ENCODE results near the gene FAM72D. TPM values are rescaled to one million over a fixed set of nuclear protein-coding genes. Genes with fewer than 3 reads are reported as not detected.
"Not testable (repeated sequence)": the region's sequence is repeated elsewhere in the genome, so short reads cannot be mapped to it uniquely, and the experiment has no call there.

Gene FAM72D
- total RNA-seq, 1 donor from 2014 or later, result 2.1 TPM

DNA sequence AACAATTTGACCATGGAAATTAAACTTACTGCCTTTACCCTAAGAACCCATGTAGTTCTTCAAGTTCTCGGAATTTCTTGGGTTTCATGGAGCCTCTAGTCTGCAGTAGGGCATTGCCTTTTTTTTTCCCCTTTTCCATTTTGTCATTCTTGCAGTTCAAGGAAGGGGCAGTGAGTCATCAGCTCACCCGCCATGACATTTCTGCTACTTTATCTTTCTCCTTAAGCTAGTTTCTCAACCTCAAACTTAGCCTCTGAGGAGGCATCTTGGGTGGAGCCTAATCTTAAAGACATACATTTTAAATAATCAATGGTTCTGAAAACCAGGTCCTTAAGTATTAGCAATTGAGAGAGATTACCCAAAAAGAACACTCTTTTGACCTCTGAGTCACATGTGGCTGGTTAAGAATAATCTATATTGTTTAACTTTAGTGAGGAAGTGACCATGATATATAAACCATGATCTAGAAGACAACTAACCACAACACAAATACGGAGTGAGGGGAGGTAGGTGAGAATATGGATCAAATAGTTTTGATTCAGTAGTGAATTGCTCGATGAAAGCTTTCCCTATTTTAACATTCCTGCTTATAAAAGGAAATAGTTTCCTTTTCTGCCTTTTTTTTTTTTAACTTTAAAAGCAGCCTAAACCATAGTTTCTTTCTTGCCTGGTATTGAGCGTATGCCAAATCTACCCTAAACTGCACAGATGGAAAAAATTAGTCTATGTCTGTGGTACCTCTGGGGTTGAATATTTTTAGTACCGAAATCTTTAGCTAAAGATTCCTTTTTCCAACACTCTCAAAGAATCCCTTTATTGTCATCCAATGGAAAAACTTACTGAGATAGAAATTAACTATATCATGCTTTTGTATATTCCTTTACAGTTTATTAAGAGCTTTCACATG, 20.1 kb downstream of the FAM72D start:
- not testable (repeated sequence) for H3K4me3 ChIP-seq (ENCODE audit: low read depth, low read length); H3K27me3 ChIP-seq (ENCODE audit: control insufficient read depth, insufficient read depth, low read length); DNase-seq (ENCODE audit: low read depth); H3K36me3 ChIP-seq (ENCODE audit: control insufficient read depth, insufficient read depth, low read length)

DNA sequence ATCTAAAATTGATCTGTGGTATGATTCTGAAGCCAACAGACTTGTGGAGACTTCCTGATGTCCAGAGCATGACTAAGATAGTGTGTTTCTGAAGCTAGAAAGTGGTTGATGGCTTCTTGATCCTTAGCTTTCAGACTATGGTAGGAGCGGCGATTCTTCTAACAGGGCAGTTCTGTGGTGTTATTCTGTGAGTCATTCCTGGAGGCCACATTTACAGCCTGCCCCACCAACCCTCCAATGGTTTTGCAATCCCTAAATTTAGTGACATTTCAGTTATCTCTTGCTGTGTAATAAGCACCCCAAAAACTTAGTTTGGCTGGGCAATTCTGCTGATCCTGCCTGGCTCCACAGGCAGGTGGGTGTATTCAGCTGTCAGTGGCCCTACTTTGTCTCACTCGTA, 24.1 kb downstream of the FAM72D start:
- not testable (repeated sequence) for H3K36me3 ChIP-seq (ENCODE audit: control insufficient read depth, insufficient read depth, low read length); H3K4me3 ChIP-seq (ENCODE audit: low read depth, low read length); DNase-seq (ENCODE audit: low read depth); H3K27me3 ChIP-seq (ENCODE audit: control insufficient read depth, insufficient read depth, low read length)

DNA sequence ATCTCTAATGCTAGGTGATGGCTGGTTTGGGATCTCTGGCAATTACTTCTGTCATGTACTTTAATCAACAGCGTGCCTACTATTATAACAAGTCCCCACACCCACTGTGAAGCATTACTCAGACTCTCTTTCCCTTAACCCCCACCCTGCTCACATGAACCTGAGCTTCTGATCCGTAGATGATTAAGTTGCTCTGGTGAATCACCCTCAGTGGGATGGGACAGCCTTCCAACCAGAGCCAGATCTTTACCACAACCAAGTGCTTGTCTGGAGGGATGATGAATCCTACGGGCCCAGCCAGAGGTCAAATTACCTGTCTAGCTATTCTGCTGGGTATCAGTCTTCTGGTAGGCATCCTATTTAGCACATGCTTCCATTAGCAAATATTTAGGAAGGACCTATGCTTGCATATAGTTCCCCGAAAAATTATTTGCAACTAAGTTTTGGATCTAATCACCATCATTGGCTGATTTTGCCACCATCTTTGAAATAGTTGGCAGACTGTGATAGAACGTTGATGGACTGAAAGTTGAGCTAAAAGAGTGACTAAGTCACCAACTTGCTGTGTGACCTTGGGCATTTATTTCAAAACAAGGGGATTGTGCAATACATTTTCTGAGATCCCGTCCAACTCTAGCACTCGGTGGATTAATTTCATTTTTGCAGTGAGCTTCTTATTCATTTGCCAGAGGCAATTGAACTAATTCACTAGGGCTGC, 26.7 kb downstream of the FAM72D start:
- not testable (repeated sequence) for H3K27me3 ChIP-seq (ENCODE audit: control insufficient read depth, insufficient read depth, low read length); H3K36me3 ChIP-seq (ENCODE audit: control insufficient read depth, insufficient read depth, low read length); DNase-seq (ENCODE audit: low read depth); H3K4me3 ChIP-seq (ENCODE audit: low read depth, low read length)

DNA sequence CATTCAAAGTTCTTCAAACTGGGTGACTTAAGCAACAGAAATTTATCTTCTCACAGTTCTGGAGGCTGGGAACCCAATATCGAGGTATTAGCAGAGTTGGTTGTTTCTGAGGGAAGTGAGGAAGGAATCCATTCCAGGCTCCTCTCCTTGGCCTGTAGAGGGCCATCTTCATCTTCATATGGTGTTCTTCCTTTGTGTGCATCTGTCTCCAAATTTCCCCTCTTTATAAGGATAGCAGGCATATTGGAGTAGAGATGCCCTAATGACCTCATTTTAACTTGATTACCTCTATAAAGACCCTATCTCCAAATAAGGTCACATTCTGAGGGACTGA, 27.3 kb downstream of the FAM72D start:
- H3K27me3 ChIP-seq (ENCODE audit: control insufficient read depth, insufficient read depth, low read length); DNase-seq (ENCODE audit: low read depth); H3K36me3 ChIP-seq (ENCODE audit: control insufficient read depth, insufficient read depth, low read length); H3K4me3 ChIP-seq (ENCODE audit: low read depth, low read length): not testable (repeated sequence)

DNA sequence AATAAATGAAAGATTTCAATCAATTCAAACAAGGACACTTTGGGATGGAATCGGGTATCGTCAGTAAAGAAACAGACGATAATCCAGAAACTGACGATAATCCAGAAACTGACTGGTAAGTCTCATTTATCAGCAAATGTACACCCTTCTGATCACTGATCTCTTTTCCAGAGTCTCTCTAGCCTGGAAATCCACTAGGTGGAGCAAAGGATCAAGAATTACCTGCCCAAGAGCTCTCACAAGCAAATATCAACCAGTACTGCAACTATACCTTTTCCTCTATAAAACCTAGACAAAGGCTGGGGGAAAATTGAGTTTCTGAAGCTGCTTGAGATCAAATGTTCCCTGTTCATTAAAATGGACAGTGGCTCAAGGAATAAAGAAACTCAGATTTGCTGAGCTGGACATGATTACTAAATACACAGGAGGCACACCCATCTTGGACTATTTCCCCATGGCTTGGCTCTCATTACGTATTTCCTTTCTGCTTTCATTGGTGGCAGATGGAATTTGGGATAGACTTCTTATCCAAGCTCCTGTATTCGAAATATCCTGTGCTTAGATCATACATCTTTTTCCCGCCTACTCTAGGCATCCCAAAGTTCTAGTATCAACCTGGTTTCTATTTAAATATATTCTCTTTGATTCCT, 28.3 kb downstream of the FAM72D start:
- not testable (repeated sequence) for H3K4me3 ChIP-seq (ENCODE audit: low read depth, low read length); H3K36me3 ChIP-seq (ENCODE audit: control insufficient read depth, insufficient read depth, low read length); DNase-seq (ENCODE audit: low read depth); H3K27me3 ChIP-seq (ENCODE audit: control insufficient read depth, insufficient read depth, low read length)

DNA sequence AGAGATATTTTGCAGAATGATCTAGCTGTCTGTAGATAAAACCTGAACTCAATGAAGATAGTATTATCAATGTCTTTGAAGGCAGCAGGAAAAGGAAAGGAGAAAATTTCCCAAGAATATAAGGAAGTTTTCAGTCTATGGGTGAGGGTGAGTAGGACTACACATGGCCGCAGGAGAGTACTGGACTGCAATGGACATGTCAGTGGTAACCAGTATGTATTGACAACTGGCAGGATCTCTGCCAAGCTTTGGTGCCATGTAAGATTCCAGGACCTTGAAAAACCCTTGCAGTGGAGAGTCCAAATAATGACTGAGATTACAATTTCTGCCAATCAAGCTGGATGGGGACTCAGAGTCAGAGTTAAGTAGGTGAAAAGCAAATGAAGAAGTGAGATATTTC, 29.3 kb downstream of the FAM72D start:
- not testable (repeated sequence) for H3K36me3 ChIP-seq (ENCODE audit: control insufficient read depth, insufficient read depth, low read length); H3K27me3 ChIP-seq (ENCODE audit: control insufficient read depth, insufficient read depth, low read length); H3K4me3 ChIP-seq (ENCODE audit: low read depth, low read length); DNase-seq (ENCODE audit: low read depth)

DNA sequence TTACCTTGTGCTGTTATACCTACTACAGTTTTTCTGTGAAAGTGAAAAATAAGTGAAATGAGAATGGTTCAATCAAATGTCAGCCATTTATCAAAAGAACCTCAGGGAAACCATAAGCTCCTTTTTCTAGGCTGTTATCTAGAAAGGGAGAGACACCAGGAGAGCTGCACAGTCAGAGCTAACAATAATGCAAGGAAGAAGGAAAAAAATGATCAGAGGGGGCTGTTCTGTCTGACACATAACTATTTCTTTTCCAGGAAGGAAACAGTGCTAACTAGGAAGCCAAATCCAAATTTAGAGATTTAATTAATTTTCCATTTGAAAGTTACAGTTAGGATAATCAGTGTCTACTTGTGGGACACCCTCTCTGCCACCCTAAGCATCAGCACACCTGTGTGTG, 31.4 kb downstream of the FAM72D start:
- H3K4me3 ChIP-seq (ENCODE audit: low read depth, low read length); H3K27me3 ChIP-seq (ENCODE audit: control insufficient read depth, insufficient read depth, low read length); H3K36me3 ChIP-seq (ENCODE audit: control insufficient read depth, insufficient read depth, low read length); DNase-seq (ENCODE audit: low read depth): not testable (repeated sequence)

DNA sequence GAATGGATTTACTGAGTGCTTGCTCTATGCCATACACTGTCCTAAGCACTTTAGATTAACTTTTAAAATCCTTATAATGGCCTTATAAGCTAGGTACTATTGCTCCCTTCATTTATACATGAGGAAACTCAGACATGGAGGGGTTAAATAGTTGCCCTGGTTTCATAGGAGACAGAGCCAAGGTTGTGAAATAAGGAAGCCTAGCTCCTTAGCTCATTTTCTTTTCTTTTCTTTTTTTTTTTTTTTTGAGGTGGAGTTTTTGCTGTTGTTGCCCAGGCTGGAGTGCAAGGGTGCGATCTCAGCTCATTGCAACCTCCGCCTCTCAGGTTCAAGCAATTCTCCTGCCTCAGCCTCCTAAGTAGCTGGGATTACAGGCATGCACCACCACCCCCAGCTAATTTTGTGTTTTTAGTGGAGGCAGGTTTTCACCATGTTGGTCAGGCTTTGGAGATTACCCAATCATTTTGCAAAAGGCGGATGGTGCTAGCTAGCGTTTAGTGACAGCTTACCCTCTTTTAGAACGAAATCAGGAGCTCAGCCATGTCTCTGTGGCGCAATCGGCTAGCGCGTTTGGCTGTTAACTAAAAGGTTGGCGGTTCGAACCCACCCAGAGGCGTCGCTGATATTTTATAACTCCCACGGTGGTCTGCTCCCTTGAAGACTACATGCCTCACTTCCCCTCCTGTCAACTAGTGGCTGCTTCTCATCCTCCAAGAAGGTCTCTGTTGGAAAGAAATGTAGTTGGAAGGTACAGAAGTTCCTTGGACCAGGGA, 33.1 kb downstream of the FAM72D start:
- not testable (repeated sequence) for H3K27me3 ChIP-seq (ENCODE audit: control insufficient read depth, insufficient read depth, low read length); H3K4me3 ChIP-seq (ENCODE audit: low read depth, low read length); H3K36me3 ChIP-seq (ENCODE audit: control insufficient read depth, insufficient read depth, low read length); DNase-seq (ENCODE audit: low read depth)

DNA sequence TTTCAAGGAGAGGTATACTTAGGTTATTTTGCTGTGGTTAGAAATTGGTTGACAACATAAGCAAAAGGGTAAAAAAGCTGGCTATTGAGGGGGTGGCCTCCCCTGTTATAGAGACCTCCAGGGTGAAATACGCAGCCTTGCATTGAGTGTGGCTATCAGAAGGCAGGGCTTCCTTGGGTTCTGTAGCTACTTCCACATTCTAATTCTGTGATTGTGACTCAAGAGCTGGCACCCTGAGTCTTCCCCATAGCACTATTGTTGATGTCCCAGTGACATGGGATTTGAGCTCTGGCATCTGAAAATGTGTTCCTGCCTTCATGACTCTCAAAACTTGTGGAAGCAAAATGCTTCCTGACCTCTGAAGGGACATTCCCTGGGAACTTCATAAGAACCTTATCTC, 38.7 kb downstream of the FAM72D start:
- not testable (repeated sequence) for DNase-seq (ENCODE audit: low read depth); H3K27me3 ChIP-seq (ENCODE audit: control insufficient read depth, insufficient read depth, low read length); H3K36me3 ChIP-seq (ENCODE audit: control insufficient read depth, insufficient read depth, low read length); H3K4me3 ChIP-seq (ENCODE audit: low read depth, low read length)

DNA sequence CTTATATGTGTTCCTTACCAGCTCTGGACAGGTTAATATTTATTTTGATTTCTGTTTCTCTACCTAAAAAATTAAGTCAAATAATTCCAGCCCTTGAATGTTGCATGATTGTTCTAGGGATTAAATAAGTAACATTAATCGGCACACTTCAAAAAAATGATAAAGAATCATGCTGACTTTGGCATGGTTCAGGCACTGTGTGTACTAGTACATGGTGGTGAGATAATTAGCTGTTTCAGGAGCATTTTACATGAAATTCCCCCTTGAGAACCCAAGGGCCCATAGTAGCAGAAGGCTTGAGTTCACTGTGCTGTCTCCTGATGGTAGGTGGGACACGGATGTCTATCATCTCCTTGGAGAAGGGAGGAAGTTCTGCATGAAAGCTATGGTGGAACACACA, 44.8 kb downstream of the FAM72D start:
- not testable (repeated sequence) for DNase-seq (ENCODE audit: low read depth); H3K4me3 ChIP-seq (ENCODE audit: low read depth, low read length); H3K36me3 ChIP-seq (ENCODE audit: control insufficient read depth, insufficient read depth, low read length); H3K27me3 ChIP-seq (ENCODE audit: control insufficient read depth, insufficient read depth, low read length)

DNA sequence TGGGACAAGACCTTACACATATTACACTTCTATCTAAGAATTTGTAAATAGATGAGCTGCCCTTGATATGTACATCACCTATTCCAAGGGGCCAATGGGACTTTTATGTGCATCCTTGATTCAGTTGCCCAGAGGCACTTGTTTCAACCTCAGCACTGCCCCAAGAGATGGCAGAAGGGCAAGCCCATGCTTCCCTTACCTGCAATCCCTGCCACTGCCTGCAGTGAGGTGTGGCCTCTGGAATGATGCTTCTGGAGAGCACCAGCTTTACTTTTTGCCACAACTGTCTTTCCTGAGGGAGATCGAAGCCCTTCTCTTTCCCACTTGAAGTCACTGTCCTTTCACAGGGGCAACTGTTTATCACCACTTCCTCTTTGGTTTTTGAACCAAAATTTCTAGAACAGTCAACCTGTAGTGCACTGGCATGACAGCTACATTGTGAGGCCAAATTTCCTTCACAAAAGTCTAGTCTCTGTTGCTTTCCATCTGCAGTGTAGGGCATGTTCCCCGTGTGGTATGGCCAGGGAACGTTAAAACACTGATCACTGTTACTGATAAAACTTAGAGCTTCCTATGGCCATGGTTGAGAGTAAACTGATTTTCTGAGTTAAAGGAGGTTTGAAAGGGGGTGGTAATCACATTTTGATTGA, 48.6 kb downstream of the FAM72D start:
- DNase-seq (ENCODE audit: low read depth); H3K27me3 ChIP-seq (ENCODE audit: control insufficient read depth, insufficient read depth, low read length); H3K36me3 ChIP-seq (ENCODE audit: control insufficient read depth, insufficient read depth, low read length); H3K4me3 ChIP-seq (ENCODE audit: low read depth, low read length): not testable (repeated sequence)

DNA sequence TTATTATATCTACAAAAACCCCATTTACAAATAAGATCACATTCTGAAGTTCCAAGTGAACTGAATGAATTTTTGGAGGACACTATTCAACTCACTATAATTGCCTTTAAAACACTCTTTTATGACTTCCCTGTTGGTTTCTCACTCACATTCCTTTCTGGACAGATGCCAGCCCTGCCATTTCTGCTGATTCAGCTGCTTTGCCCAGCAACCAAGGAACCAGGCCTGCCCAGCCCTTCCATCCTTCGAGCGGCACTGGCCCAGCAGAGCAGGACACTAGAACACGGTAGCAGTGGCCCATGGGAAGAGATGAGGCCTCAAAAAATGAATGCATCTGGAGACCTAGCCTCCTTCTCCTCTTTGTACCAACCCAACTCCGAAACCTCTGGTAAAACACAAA, 50.5 kb downstream of the FAM72D start:
- H3K36me3 ChIP-seq (ENCODE audit: control insufficient read depth, insufficient read depth, low read length); DNase-seq (ENCODE audit: low read depth); H3K4me3 ChIP-seq (ENCODE audit: low read depth, low read length); H3K27me3 ChIP-seq (ENCODE audit: control insufficient read depth, insufficient read depth, low read length): not testable (repeated sequence)

DNA sequence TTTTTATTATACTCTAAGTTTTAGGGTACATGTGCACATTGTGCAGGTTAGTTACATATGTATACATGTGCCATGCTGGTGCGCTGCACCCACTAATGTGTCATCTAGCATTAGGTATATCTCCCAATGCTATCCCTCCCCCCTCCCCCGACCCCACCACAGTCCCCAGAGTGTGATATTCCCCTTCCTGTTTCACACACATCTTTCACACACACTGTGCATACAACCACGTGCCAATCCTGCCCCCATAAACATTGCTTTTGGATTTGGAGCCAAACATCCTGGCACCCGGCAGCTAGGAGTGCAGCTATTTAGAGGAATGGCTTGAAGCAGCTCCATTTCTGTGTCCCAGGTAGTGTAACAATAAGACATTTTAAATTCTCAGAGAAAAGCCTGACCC, 51.4 kb downstream of the FAM72D start:
- not testable (repeated sequence) for DNase-seq (ENCODE audit: low read depth); H3K27me3 ChIP-seq (ENCODE audit: control insufficient read depth, insufficient read depth, low read length); H3K36me3 ChIP-seq (ENCODE audit: control insufficient read depth, insufficient read depth, low read length); H3K4me3 ChIP-seq (ENCODE audit: low read depth, low read length)

DNA sequence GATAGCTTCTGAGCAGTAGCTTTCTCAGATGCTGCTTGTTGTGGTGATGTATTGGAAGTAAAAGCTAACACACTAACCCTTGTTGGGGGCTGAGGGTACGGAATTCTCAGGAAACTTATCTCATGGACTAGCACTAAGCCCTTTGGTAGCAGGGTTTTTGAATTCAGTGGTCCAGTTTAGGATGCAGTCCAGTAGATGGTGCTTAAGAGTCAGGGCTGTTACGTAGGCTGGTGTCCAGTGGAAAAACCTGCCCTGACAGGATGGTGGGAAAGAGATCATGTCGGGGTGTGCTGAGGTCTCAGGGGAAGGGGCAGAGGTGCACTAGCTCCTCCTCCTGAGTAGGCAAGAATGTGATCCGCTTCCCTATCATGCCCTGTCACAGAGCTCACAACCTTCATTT, 59.6 kb downstream of the FAM72D start:
- DNase-seq (ENCODE audit: low read depth); H3K27me3 ChIP-seq (ENCODE audit: control insufficient read depth, insufficient read depth, low read length); H3K36me3 ChIP-seq (ENCODE audit: control insufficient read depth, insufficient read depth, low read length); H3K4me3 ChIP-seq (ENCODE audit: low read depth, low read length): not testable (repeated sequence)

Measured in kidney epithelial cell (primary cell).